ENCODE data around the gene RAB13. TPM values are rescaled to one million over a fixed set of nuclear protein-coding genes. Genes with fewer than 3 reads are reported as not detected.

The RAB13 gene
- total and polyA plus RNA-seq, 2 experiments from 2014 or later = 25.9 to 98.7 TPM

GRCh38 chr1:153944827-153945117, 41.4 kb downstream of the RAB13 start:
- Histone ChIP-seq H2AFZ (no peak overlapping the region), H3K27ac (peak overlapping the region; percentile 97), H3K4me2 (peak overlapping the region; percentile 92), H3K27me3 (no peaks in the 10 kb centered on the region), H3K36me3 (replicated peaks; ENCODE audit: insufficient read depth, low read depth) (no peaks in the 10 kb centered on the region), H3K4me1 (ENCODE audit: insufficient read depth) (peaks cover 7% of the 10 kb centered on the region), H3K9me2 (replicated peaks; ENCODE audit: insufficient read depth) (no peaks in the 10 kb centered on the region), H3K79me2 (peaks cover 27% of the 10 kb centered on the region), H3K4me3 (no peak overlapping the region), H3K9me3 (ENCODE audit: low read depth) (no peaks in the 10 kb centered on the region), H4K20me1 (ENCODE audit: insufficient read depth, poor library complexity, severe bottlenecking) (peaks cover 3% of the 10 kb centered on the region)
- WGBS (ENCODE audit: low lambda C conversion rate, missing lambda C conversion rate) = 90% methylated on average over 3 of the region's 3 CpGs
- DNase-seq (ENCODE audit: low spot score) = no peak
- TF ChIP-seq EZH2 (IDR thresholded peaks at IDR 0.05; ENCODE audit: borderline replicate concordance) (no peak), EZH2phosphoT487 (IDR thresholded peaks at IDR 0.05; ENCODE audit: low read depth, severe bottlenecking, unreplicated experiment) (no peak), CTCF (IDR thresholded peaks at IDR 0.05; ENCODE audit: poor library complexity) (no peak)

- H2AFZ ChIP-seq = no peak overlapping the region
- 94% methylated on average over 15 of the region's 15 CpGs for whole genome bisulfite sequencing (ENCODE audit: low lambda C conversion rate, missing lambda C conversion rate)
- peaks cover 7% of the 10 kb centered on the region for H3K4me1 ChIP-seq (ENCODE audit: insufficient read depth)
- no peak overlapping the region for H3K27ac ChIP-seq
- no peak overlapping the region for H3K4me3 ChIP-seq
- H3K27me3 ChIP-seq = no peaks in the 10 kb centered on the region
- TF ChIP-seq EZH2 (IDR thresholded peaks at IDR 0.05; ENCODE audit: borderline replicate concordance) (no peak), EZH2phosphoT487 (IDR thresholded peaks at IDR 0.05; ENCODE audit: low read depth, severe bottlenecking, unreplicated experiment) (no peak), CTCF (IDR thresholded peaks at IDR 0.05; ENCODE audit: poor library complexity) (no peak)
- H3K9me2 ChIP-seq (replicated peaks; ENCODE audit: insufficient read depth) = no peaks in the 10 kb centered on the region
- H3K9me3 ChIP-seq (ENCODE audit: low read depth) = no peaks in the 10 kb centered on the region
- no peak for DNase-seq (ENCODE audit: low spot score)
- H3K4me2 ChIP-seq = peak overlapping the region; percentile 92
- H3K79me2 ChIP-seq = peaks cover 27% of the 10 kb centered on the region
- peaks cover 3% of the 10 kb centered on the region for H4K20me1 ChIP-seq (ENCODE audit: insufficient read depth, poor library complexity, severe bottlenecking)
- no peaks in the 10 kb centered on the region for H3K36me3 ChIP-seq (replicated peaks; ENCODE audit: insufficient read depth, low read depth)
Observed at GRCh38 chr1:153944005-153944826, 41.9 kb downstream of the RAB13 start.

GRCh38 chr1:153942766-153943549, 43.2 kb downstream of the RAB13 start:
- Histone ChIP-seq H3K36me3 (replicated peaks; ENCODE audit: insufficient read depth, low read depth) (no peaks in the 10 kb centered on the region), H3K9me2 (replicated peaks; ENCODE audit: insufficient read depth) (no peaks in the 10 kb centered on the region), H3K4me3 (no peak overlapping the region), H3K27ac (no peak overlapping the region), H3K4me2 (no peak overlapping the region), H3K27me3 (no peaks in the 10 kb centered on the region), H3K79me2 (peaks cover 27% of the 10 kb centered on the region), H2AFZ (no peak overlapping the region), H4K20me1 (ENCODE audit: insufficient read depth, poor library complexity, severe bottlenecking) (peaks cover 3% of the 10 kb centered on the region), H3K4me1 (ENCODE audit: insufficient read depth) (peaks cover 7% of the 10 kb centered on the region), H3K9me3 (ENCODE audit: low read depth) (no peaks in the 10 kb centered on the region)
- no peak for TF ChIP-seq EZH2 (IDR thresholded peaks at IDR 0.05; ENCODE audit: borderline replicate concordance)
- TF ChIP-seq EZH2phosphoT487 (IDR thresholded peaks at IDR 0.05; ENCODE audit: low read depth, severe bottlenecking, unreplicated experiment) = no peak
- TF ChIP-seq CTCF (IDR thresholded peaks at IDR 0.05; ENCODE audit: poor library complexity) = no peak
- WGBS (ENCODE audit: low lambda C conversion rate, missing lambda C conversion rate) = 95% methylated on average over 10 of the region's 11 CpGs
- no peak for DNase-seq (ENCODE audit: low spot score)
